HG03064 (cell line): ENCODE results near the gene ZNF48.

ENCODE experiments used
- ATAC-seq: cut with Tn5 transposase; IDR thresholded peaks from one replicate; pipeline ENCODE4 v1.9.1; 2021; ENCODE audit warnings: low read depth; ENCODE audit not compliant: unreplicated experiment

ZNF48 gene

GRCh38 chr16:30434852-30435251 lies 39.6 kb downstream of the ZNF48 start:
- no peak for ATAC-seq

- no peak for ATAC-seq
Observed at GRCh38 chr16:30437511-30438046, 42.4 kb downstream of the ZNF48 start.

- ATAC-seq: no peak
Observed at GRCh38 chr16:30438835-30439234, 43.6 kb downstream of the ZNF48 start.

GRCh38 chr16:30439720-30440348 lies 44.6 kb downstream of the ZNF48 start:
- ATAC-seq: no peak

GRCh38 chr16:30443631-30444030 lies 48.4 kb downstream of the ZNF48 start:
- ATAC-seq: no peak

- ATAC-seq: no peak
Observed at GRCh38 chr16:30444231-30445148, 49.3 kb downstream of the ZNF48 start.

GRCh38 chr16:30445149-30445407 lies 49.9 kb downstream of the ZNF48 start:
- no peak for ATAC-seq

GRCh38 chr16:30445408-30446202 lies 50.4 kb downstream of the ZNF48 start, which contains the start of gene SEPHS2:
SEPHS2 (minus strand) TSS chr16:30445874; CDS start chr16:30445727, 147 bp downstream.
- peak; percentile 75 for ATAC-seq

- no peak for ATAC-seq
Observed at GRCh38 chr16:30446203-30446595, 51.0 kb downstream of the ZNF48 start.

- ATAC-seq: no peak
Observed at GRCh38 chr16:30447512-30448226, 52.4 kb downstream of the ZNF48 start.

GRCh38 chr16:30449116-30449435 lies 53.9 kb downstream of the ZNF48 start:
- ATAC-seq: no peak
